HG03064 (cell line): ENCODE data around the gene UNKL.
"Not testable (repeated sequence)": the region's sequence is repeated elsewhere in the genome, so short reads cannot be mapped to it uniquely, and the experiment has no call there.

ENCODE experiments used
- ATAC-seq: cut with Tn5 transposase; IDR thresholded peaks from one replicate; pipeline ENCODE4 v1.9.1; 2021; ENCODE audit warnings: low read depth; ENCODE audit not compliant: unreplicated experiment

UNKL gene

GRCh38 chr16:1446296-1447080 is 32.0 kb upstream of the UNKL start:
- ATAC-seq = no peak

- ATAC-seq = no peak
These were observed 31.2 kb upstream of the UNKL start for GRCh38 chr16:1445518-1446203.

GRCh38 chr16:1444730-1445517 is 30.4 kb upstream of the UNKL start:
- no peak for ATAC-seq

- ATAC-seq = no peak
These were observed 29.7 kb upstream of the UNKL start, which contains the start of gene CCDC154 for GRCh38 chr16:1443980-1444729. TSS of gene CCDC154 (minus strand) at chr16:1444556. CDS start at chr16:1444322, 234 bp downstream.

GRCh38 chr16:1443403-1443973 is 29.0 kb upstream of the UNKL start:
- no peak for ATAC-seq

GRCh38 chr16:1442697-1443096 is 28.2 kb upstream of the UNKL start:
- no peak for ATAC-seq

- ATAC-seq = no peak
These were observed 26.9 kb upstream of the UNKL start for GRCh38 chr16:1441391-1441829.

GRCh38 chr16:1439699-1440074 is 25.2 kb upstream of the UNKL start:
- not testable (repeated sequence) for ATAC-seq

GRCh38 chr16:1439058-1439698 is 24.7 kb upstream of the UNKL start:
- no peak for ATAC-seq

GRCh38 chr16:1438229-1439057 is 23.9 kb upstream of the UNKL start:
- no peak for ATAC-seq

GRCh38 chr16:1437606-1438005 is 23.1 kb upstream of the UNKL start:
- ATAC-seq = no peak

GRCh38 chr16:1436731-1437355 is 22.3 kb upstream of the UNKL start:
- ATAC-seq = no peak

GRCh38 chr16:1435921-1436697 is 21.6 kb upstream of the UNKL start:
- ATAC-seq = no peak

- ATAC-seq = no peak
These were observed 20.4 kb upstream of the UNKL start for GRCh38 chr16:1434644-1435592.

- no peak for ATAC-seq
These were observed 19.3 kb upstream of the UNKL start for GRCh38 chr16:1433756-1434155.

- no peak for ATAC-seq
These were observed 18.7 kb upstream of the UNKL start for GRCh38 chr16:1433263-1433560.
